GM23338 (cell line): ENCODE data around the gene HIVEP1.

Experiments used
- CREB1 ChIP-seq: fragments of 250-450 bp; sonication (Bioruptor Pico); IDR thresholded peaks from 2 replicates; pipeline ENCODE4 v1.5.0; 2020; ENCODE audit warnings: low read depth, mild to moderate bottlenecking, moderate library complexity
- CTCF ChIP-seq, 2 experiments: fragments of 200-600 bp in 1 of 2; sonication (generic) in 1 of 2; conservative IDR thresholded peaks; 2 replicates each; pipeline versions ENCODE4 v1.5.1 to v1.6.1; 2016 to 2017; ENCODE audit warnings: antibody characterized with exemption in 2 of 2, low read depth in 2 of 2, mild to moderate bottlenecking in 2 of 2, moderate library complexity in 1 of 2
- ETS1 ChIP-seq: IDR thresholded peaks from 2 replicates; pipeline ENCODE4 v1.6.1; 2016; ENCODE audit warnings: antibody characterized with exemption
- EZH2 ChIP-seq: fragments of 200-600 bp; sonication (generic); IDR thresholded peaks from one replicate; pipeline ENCODE4 v1.8.0; 2017; ENCODE audit warnings: antibody characterized with exemption, mild to moderate bottlenecking, low read depth; ENCODE audit not compliant: unreplicated experiment
- EZH2phosphoT487 ChIP-seq: fragments of 200-600 bp; sonication (generic); IDR thresholded peaks from one replicate; pipeline ENCODE4 v1.8.1; 2018; ENCODE audit warnings: antibody characterized with exemption; ENCODE audit not compliant: unreplicated experiment
- JUNB ChIP-seq: IDR thresholded peaks from one replicate; pipeline ENCODE4 v1.6.1; 2016; ENCODE audit warnings: antibody characterized with exemption; ENCODE audit not compliant: unreplicated experiment
- POLR2AphosphoS5 ChIP-seq: IDR thresholded peaks from 2 replicates; pipeline ENCODE4 v1.6.1; 2016; ENCODE audit warnings: antibody characterized with exemption, low read depth
- REST ChIP-seq: IDR thresholded peaks from one replicate; pipeline ENCODE4 v1.6.1; 2018; ENCODE audit warnings: antibody characterized with exemption; ENCODE audit not compliant: unreplicated experiment
- ZNF114 ChIP-seq: fragments of 250-450 bp; sonication (Bioruptor Pico); IDR thresholded peaks from 2 replicates; pipeline ENCODE4 v1.5.0; 2020; ENCODE audit warnings: mild to moderate bottlenecking, moderate library complexity

- TF ChIP-seq CTCF (conservative IDR thresholded peaks at IDR 0.05; ENCODE audit: low read depth in 2 of 2) (no peak), ZNF114 (no peak), POLR2AphosphoS5 (no peak), REST (no peak), CREB1 (CRISPR knock-in tag) (no peak), EZH2phosphoT487 (no peak), ETS1 (no peak), JUNB (no peak), EZH2 (no peak)
Observed at GRCh38 chr6:12096342-12096741, 84.2 kb downstream of the HIVEP1 start.
